ENCODE measurements around the gene CRYBA4. TPM values are rescaled to one million over a fixed set of nuclear protein-coding genes. Genes with fewer than 3 reads are reported as not detected.

Gene CRYBA4
- total RNA-seq, result not detected in 2 replicates

DNA sequence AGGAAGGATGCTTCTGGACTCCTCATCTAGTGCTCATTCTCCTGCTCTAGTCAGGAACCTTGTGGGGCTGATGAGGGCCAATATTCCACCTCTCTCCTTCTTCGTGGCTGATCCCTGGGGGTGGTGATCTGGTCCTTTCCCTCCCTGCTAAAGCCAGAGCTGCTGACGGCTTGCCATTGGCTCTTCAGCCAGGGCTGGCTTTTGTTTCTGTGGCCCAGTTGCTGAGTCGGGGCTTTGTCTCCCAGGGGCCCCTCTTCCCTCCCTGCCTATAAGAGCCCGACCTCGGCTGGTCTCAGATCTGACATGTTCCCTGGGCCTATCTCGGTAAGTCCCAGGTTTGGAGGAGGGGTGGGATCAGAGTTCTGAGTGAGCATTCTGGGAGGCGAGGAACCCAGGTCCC lies at the start of gene CRYBA4:
TSS of gene CRYBA4 (plus strand) at position 301 of the 400 bp plus-strand sequence. CDS start 634 bp downstream, outside the sequence.

DNA sequence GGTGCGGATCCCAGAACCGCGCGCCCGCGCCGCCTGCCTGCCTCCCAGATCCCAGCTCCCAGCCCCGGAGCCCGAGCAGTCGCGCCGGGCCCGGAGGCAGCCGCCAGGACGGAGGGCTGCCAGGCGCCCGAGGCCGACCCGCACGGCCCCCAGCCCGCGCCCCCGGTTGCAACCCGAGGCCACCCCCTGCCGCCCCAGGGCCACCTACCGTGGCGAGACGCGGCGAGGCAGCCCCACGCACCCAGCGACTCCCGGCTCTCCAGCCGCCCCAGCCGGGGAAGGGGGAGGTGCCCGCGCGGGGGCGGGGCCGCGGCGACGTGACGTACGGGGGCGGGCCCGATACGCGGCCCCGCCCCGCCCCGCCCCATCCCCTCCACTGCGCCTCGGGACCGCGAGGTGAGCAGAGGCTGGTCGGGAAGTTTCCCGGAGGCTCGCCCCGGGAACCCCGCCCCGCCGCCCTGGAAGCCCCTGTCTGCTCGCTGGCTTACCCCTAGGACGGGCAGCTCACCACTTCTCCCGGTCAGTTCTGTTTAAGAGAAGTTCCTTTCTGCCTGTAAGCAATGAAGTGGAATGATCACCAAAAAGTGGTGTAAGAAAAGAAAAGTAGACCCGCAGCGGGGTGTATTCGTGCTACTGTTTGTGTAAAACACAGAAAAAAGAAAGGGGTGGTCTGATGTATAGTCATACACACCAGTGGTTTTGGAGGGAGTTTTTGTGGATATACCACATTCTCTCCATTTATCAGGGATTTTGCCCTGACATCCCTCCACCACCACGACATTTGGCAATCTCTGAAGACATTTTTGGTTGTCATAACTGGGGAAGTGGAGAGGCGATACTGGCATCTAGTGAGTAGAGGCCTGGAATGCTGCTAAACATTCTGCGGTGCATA lies 31.7 kb upstream of the CRYBA4 start, which contains the start of gene TPST2:
TSS of gene TPST2 (minus strand) at position 288 of the 892 bp plus-strand sequence. CDS start 48,502 bp downstream, outside the sequence.

DNA sequence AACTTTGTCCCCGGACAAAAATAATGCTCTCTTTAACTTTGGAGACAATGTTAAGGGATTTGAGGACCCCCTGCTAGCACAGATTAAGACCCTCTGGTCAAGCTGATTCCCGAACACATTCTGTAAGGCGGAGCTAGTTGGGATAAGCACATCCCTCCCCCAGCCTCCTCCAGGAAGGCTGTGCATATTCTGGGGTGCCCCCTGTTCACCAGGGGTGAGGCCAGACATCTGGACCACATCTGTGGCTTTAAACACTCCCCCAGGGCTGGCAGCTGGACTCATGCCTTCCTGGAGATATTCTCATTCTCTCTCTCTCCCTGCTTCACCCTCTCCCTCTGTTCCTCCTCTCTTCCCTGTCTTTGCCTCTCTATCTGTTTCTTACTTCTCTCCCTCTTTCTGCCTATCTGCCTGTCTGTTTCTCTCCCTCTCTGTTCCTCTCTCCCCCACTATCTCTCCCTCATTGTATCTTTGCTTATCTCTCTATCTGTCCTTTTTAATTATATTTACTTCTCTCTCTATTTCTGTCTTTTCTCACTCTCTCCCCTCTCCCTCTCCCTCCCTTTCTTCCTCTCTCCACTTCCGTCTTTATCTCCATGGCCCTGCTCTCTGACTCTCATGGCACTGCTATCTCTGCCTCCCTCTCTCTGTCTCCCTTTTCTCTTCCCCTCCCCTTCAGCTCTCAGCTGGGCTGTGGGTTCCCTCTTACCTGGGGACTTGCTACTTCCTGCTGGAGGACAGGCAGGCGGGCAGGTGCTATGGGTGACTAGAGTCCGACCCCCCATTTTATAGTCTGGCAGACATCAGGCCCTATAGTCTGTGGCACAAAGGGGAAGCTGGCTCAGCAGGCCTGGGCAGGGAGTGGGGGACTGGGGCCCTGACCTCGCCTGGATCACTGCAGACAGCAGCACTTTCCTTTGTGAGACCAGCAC lies 4.2 kb upstream of the CRYBA4 start, which contains the start of gene CRYBB1:
TSS of gene CRYBB1 (minus strand) at position 757 of the 929 bp plus-strand sequence. CDS start 1,708 bp downstream, outside the sequence.

DNA sequence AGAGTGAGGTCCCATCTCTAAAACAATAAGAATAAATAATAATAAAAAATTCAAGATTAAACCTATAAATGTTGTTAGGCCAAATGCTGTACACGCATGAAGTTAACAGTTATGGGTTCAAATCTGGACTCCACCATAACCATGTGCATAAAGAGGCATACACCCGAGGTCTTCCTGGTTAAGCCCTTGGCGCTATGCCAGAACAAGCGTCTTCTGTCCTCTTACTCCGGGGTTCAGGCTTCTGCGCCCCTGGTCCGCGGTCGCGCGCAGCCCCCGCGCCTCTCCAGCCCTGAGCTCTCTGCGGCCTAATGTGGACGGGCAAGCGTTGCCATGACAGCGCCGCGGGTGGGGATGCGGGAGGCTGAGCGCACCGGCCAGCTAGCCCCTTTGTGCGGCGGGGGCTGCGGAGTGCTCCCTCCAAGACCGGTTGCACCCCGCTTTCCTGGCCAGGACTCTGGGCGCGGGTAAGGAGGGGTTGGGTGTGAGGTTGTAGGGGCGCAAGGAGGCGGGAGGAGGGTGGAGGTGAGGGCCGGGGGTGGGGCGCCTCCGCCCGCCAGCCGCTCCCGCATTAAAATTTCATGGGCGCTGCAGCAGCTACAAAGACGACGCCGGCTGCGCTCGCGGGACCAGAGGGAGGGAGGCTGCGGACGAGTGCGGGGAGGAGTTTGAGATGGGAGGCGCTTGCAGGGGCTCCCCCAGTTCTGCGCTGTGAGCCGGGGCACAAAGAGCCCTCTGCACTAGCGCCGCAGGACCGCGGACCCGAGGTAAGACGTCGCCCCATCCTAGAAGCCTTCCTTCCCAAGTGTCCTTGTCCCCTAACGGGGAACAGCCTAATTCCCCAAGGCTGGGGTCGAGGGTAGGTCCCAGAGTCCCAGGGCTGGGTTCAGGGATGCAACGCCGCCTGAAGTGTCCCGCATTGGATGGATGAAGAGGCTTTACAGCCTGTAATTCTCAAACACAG lies 35.4 kb downstream of the CRYBA4 start, which contains the start of gene MIAT:
TSS of gene MIAT (plus strand) at position 698 of the 961 bp plus-strand sequence.

Other genes starting within 250 kb of the CRYBA4 start
- 2.0 and 2.5 TPM in 2 replicates for gene ASPHD2, start 192.7 kb upstream of the CRYBA4 start, total RNA-seq
- gene HPS4, start 138.2 kb upstream of the CRYBA4 start, total RNA-seq, result 20.6 and 23.0 TPM in 2 replicates
- gene SRRD, start 138.1 kb upstream of the CRYBA4 start, total RNA-seq, result 7.3 and 9.2 TPM in 2 replicates
- 31.7 and 39.1 TPM in 2 replicates for gene TFIP11, start 109.5 kb upstream of the CRYBA4 start, total RNA-seq
- 13.8 and 26.7 TPM in 2 replicates for gene TPST2, start 31.8 kb upstream of the CRYBA4 start, total RNA-seq
- gene CRYBB1, start 3.9 kb upstream of the CRYBA4 start, total RNA-seq, result not detected in 2 replicates
- 0.85 and 0.92 TPM in 2 replicates for gene MIAT, start 35.6 kb downstream of the CRYBA4 start, total RNA-seq

All from smooth muscle cell of bladder (primary cell).